H9 (cell line): ENCODE data around the gene KRTAP10-3. TPM values are rescaled to one million over a fixed set of nuclear protein-coding genes. Genes with fewer than 3 reads are reported as not detected.

Experiments used
- DNase-seq: peaks from one replicate; pipeline ENCODE4 v3.0.0-alpha.2; 2017
- H2AFZ ChIP-seq: one replicate; pipeline ENCODE4 v1.6.1; 2013; ENCODE audit warnings: mild to moderate bottlenecking, low read length, control low read depth, moderate library complexity
- H2AK5ac ChIP-seq: 2 replicates; pipeline ENCODE4 v1.6.1; 2013; ENCODE audit warnings: low read length, control low read depth, mixed read lengths; ENCODE audit not compliant: insufficient read length
- H2BK120ac ChIP-seq: one replicate; pipeline ENCODE4 v1.6.1; 2013; ENCODE audit warnings: low read depth, mild to moderate bottlenecking, low read length, control low read depth, inconsistent platforms; ENCODE audit not compliant: poor library complexity, severe bottlenecking
- H2BK12ac ChIP-seq: 2 replicates; pipeline ENCODE4 v1.6.1; 2013; ENCODE audit warnings: low read length, control low read depth, mixed read lengths, low read depth; ENCODE audit not compliant: insufficient read length
- H2BK15ac ChIP-seq: 2 replicates; pipeline ENCODE4 v1.6.1; 2013; ENCODE audit warnings: low read depth, low read length, control low read depth
- H2BK20ac ChIP-seq: one replicate; pipeline ENCODE4 v1.6.1; 2013; ENCODE audit warnings: low read depth, mild to moderate bottlenecking, low read length, control low read depth, inconsistent platforms; ENCODE audit not compliant: poor library complexity, severe bottlenecking
- H2BK5ac ChIP-seq: 2 replicates; pipeline ENCODE4 v1.6.1; 2013; ENCODE audit warnings: low read length, control low read depth, mixed read lengths; ENCODE audit not compliant: insufficient read length
- H3K14ac ChIP-seq: 2 replicates; pipeline ENCODE4 v1.6.1; 2013; ENCODE audit warnings: low read length, control low read depth; ENCODE audit not compliant: insufficient read depth
- H3K18ac ChIP-seq: 2 replicates; pipeline ENCODE4 v1.6.1; 2013; ENCODE audit warnings: low read depth, mild to moderate bottlenecking, mixed read lengths, low read length, control low read depth; ENCODE audit not compliant: insufficient read length
- H3K23ac ChIP-seq: 2 replicates; pipeline ENCODE4 v1.6.1; 2013; ENCODE audit warnings: low read length, control low read depth, mixed read lengths, low read depth; ENCODE audit not compliant: insufficient read length
- H3K23me2 ChIP-seq: 2 replicates; pipeline ENCODE4 v1.6.1; 2013; ENCODE audit warnings: low read depth, mild to moderate bottlenecking, mixed read lengths, low read length, control low read depth; ENCODE audit not compliant: insufficient read length, poor library complexity, severe bottlenecking
- H3K27ac ChIP-seq: 2 replicates; pipeline ENCODE4 v1.5.1; 2013; ENCODE audit warnings: low read length, control low read depth, mixed read lengths, low read depth; ENCODE audit not compliant: insufficient read length
- H3K27me3 ChIP-seq: 2 replicates; pipeline ENCODE4 v1.6.1; 2013; ENCODE audit warnings: low read length, control low read depth, inconsistent platforms; ENCODE audit not compliant: insufficient read depth
- H3K4ac ChIP-seq: 2 replicates; pipeline ENCODE4 v1.6.1; 2013; ENCODE audit warnings: low read depth, mild to moderate bottlenecking, control low read depth, inconsistent platforms, low read length, moderate library complexity
- H3K4me1 ChIP-seq: 2 replicates; pipeline ENCODE4 v1.6.1; 2013; ENCODE audit warnings: low read length, control low read depth, inconsistent platforms; ENCODE audit not compliant: insufficient read depth
- H3K4me2 ChIP-seq: 2 replicates; pipeline ENCODE4 v1.6.1; 2013; ENCODE audit warnings: low read length, control low read depth, mixed read lengths; ENCODE audit not compliant: insufficient read length, insufficient read depth
- H3K56ac ChIP-seq: 2 replicates; pipeline ENCODE4 v1.6.1; 2013; ENCODE audit warnings: low read depth, mild to moderate bottlenecking, mixed read lengths, low read length, control low read depth; ENCODE audit not compliant: insufficient read length
- H3K79me1 ChIP-seq: 2 replicates; pipeline ENCODE4 v1.6.1; 2013; ENCODE audit warnings: low read depth, mild to moderate bottlenecking, moderate library complexity, low read length, control low read depth, inconsistent platforms; ENCODE audit not compliant: insufficient read depth, poor library complexity, severe bottlenecking
- H3K79me2 ChIP-seq: 2 replicates; pipeline ENCODE4 v1.6.1; 2013; ENCODE audit warnings: low read length, control low read depth, inconsistent platforms; ENCODE audit not compliant: insufficient read depth
- H3K9ac ChIP-seq: 2 replicates; pipeline ENCODE4 v1.6.1; 2013; ENCODE audit warnings: low read length, control low read depth, mixed read lengths; ENCODE audit not compliant: insufficient read length; ENCODE audit errors: extremely low read depth
- H3K9me3 ChIP-seq: one replicate; pipeline ENCODE4 v1.6.1; 2013; ENCODE audit warnings: low read depth, low read length, inconsistent platforms; ENCODE audit not compliant: control insufficient read depth
- H3T11ph ChIP-seq: one replicate; pipeline ENCODE4 v1.6.1; 2013; ENCODE audit warnings: mild to moderate bottlenecking, low read length, control low read depth, inconsistent platforms
- H4K20me1 ChIP-seq: one replicate; pipeline ENCODE4 v1.6.1; 2013; ENCODE audit not compliant: control insufficient read depth, insufficient read length, insufficient read depth
- H4K5ac ChIP-seq: 2 replicates; pipeline ENCODE4 v1.6.1; 2013; ENCODE audit warnings: low read depth, mild to moderate bottlenecking, mixed read lengths, low read length, control low read depth; ENCODE audit not compliant: insufficient read length
- H4K8ac ChIP-seq: replicated peaks from 2 replicates; pipeline ENCODE4 v1.6.1; 2013; ENCODE audit warnings: low read length, control low read depth, mixed read lengths, low read depth; ENCODE audit not compliant: insufficient read length
- H4K91ac ChIP-seq: 2 replicates; pipeline ENCODE4 v1.6.1; 2013; ENCODE audit warnings: low read depth, mild to moderate bottlenecking, moderate library complexity, mixed read lengths, low read length, control low read depth; ENCODE audit not compliant: insufficient read length
- H3K27ac Mint-ChIP-seq, 3 experiments: 2 replicates in 2 of 3; 3 replicates in 1 of 3; pipeline ENCODE4 v1.8.0; 2020 to 2021; ENCODE audit warnings: mixed read lengths in 3 of 3, mild to moderate bottlenecking in 1 of 3, moderate library complexity in 1 of 3
- H3K27me3 Mint-ChIP-seq: 2 replicates; pipeline ENCODE4 v1.8.0; 2021; ENCODE audit warnings: low read depth, mild to moderate bottlenecking, moderate library complexity, mixed read lengths
- H3K36me3 Mint-ChIP-seq, 3 experiments: 2 replicates in 2 of 3; 3 replicates in 1 of 3; pipeline ENCODE4 v1.8.0; 2020 to 2021; ENCODE audit warnings: low read depth in 3 of 3, mixed read lengths in 3 of 3; ENCODE audit not compliant: insufficient read depth in 1 of 3
- H3K4me1 Mint-ChIP-seq, 2 experiments: 2 replicates each; pipeline ENCODE4 v1.8.0; 2020; ENCODE audit warnings: mixed read lengths in 2 of 2
- H3K4me3 Mint-ChIP-seq, 2 experiments: 2 replicates in 1 of 2; 3 replicates in 1 of 2; pipeline ENCODE4 v1.8.0; 2020 to 2021; ENCODE audit warnings: mild to moderate bottlenecking in 2 of 2, mixed read lengths in 2 of 2, moderate library complexity in 1 of 2
- H3K9me3 Mint-ChIP-seq, 2 experiments: 2 replicates in 1 of 2; 3 replicates in 1 of 2; pipeline ENCODE4 v1.8.0; 2020; ENCODE audit warnings: mild to moderate bottlenecking in 2 of 2, mixed read lengths in 2 of 2, moderate library complexity in 1 of 2
- CTCF ChIP-seq: fragments of 200-600 bp; sonication (generic); conservative IDR thresholded peaks from 3 replicates; pipeline ENCODE4 v1.8.0; 2021; ENCODE audit warnings: antibody characterized with exemption, mild to moderate bottlenecking
- WGBS: extraction: QIAGEN DNeasy Blood & Tissue Kit; methylation state at CpG from one replicate; pipeline ENCODE4 v1.1.7; 2013; ENCODE audit warnings: missing lambda C conversion rate, low lambda C conversion rate, mixed read lengths; ENCODE audit not compliant: insufficient read length; ENCODE audit errors: extremely low coverage; 5-methylcytosine and 5-hydroxymethylcytosine counted together
- total RNA-seq: library from RNA; stranded (reverse); gene quantifications from 2 replicates; pipeline ENCODE4 v1.2.1, GENCODE V29; 2021

The KRTAP10-3 gene
- total RNA-seq, 1 experiment from 2014 or later, result not detected

GRCh38 chr21:44511219-44511937 is 47.2 kb downstream of the KRTAP10-3 start:
- Histone ChIP-seq H3K27me3 (no peaks in the 10 kb centered on the region), H4K8ac (no peak overlapping the region), H4K91ac (no peak overlapping the region), H2AFZ (no peak overlapping the region), H2AK5ac (no peak overlapping the region), H3K9ac (no peak overlapping the region), H4K20me1 (peaks cover 2% of the 10 kb centered on the region), H3K14ac (no peak overlapping the region), H3K9me3 (no peaks in the 10 kb centered on the region), H2BK20ac (no peak overlapping the region), H2BK120ac (no peak overlapping the region), H3K56ac (no peak overlapping the region), H3K4me1 (no peaks in the 10 kb centered on the region), H2BK5ac (no peak overlapping the region), H3K27ac (no peak overlapping the region), H3K4ac (no peak overlapping the region), H3K23ac (no peak overlapping the region), H3K79me1 (no peaks in the 10 kb centered on the region), H2BK12ac (no peak overlapping the region), H3T11ph (no peak overlapping the region), H3K23me2 (no peaks in the 10 kb centered on the region), H3K4me2 (no peak overlapping the region), H3K79me2 (no peaks in the 10 kb centered on the region), H3K18ac (no peak overlapping the region), H4K5ac (no peak overlapping the region), H2BK15ac (no peak overlapping the region)
- peaks cover 0 to 4% (median 3%) of the 10 kb centered on the region in 3 experiments; a peak in 4 of 7 replicates for H3K36me3 Mint-ChIP-seq
- no peak for DNase-seq
- no peak for TF ChIP-seq CTCF
- no CpG with 5 or more reads among the region's 11 CpGs for WGBS
- H3K4me1 Mint-ChIP-seq, result peaks cover 0 to 5% of the 10 kb centered on the region in 2 experiments; a peak in 1 of 4 replicates
- no peak overlapping the region for H3K4me3 Mint-ChIP-seq
- no peaks in the 10 kb centered on the region for H3K9me3 Mint-ChIP-seq
- peak overlapping the region in 1 of 3 experiments; percentile 74; a peak in 1 of 7 replicates for H3K27ac Mint-ChIP-seq
- no peaks in the 10 kb centered on the region for H3K27me3 Mint-ChIP-seq
